ENCODE data around the gene PLCB2.

PLCB2 gene

GRCh38 chr15:40316931-40317330 lies 9.2 kb upstream of the PLCB2 start:
- H3K4me3 ChIP-seq (ENCODE audit: low read length) = no peak overlapping the region
- DNase-seq (ENCODE audit: low read depth) = no peak
- no peak for TF ChIP-seq CTCF (conservative IDR thresholded peaks at IDR 0.05; ENCODE audit: low read depth, low read length)

GRCh38 chr15:40314723-40315276 lies 7.1 kb upstream of the PLCB2 start:
- TF ChIP-seq CTCF (conservative IDR thresholded peaks at IDR 0.05; ENCODE audit: low read depth, low read length) = no peak
- no peak for DNase-seq (ENCODE audit: low read depth)
- no peak overlapping the region for H3K4me3 ChIP-seq (ENCODE audit: low read length)

- H3K4me3 ChIP-seq (ENCODE audit: low read length) = no peak overlapping the region
- TF ChIP-seq CTCF (conservative IDR thresholded peaks at IDR 0.05; ENCODE audit: low read depth, low read length) = no peak
- peak; percentile 84 for DNase-seq (ENCODE audit: low read depth)
These were observed 6.0 kb upstream of the PLCB2 start for GRCh38 chr15:40313531-40314398.

- TF ChIP-seq CTCF (conservative IDR thresholded peaks at IDR 0.05; ENCODE audit: low read depth, low read length) = no peak
These were observed 4.8 kb upstream of the PLCB2 start for GRCh38 chr15:40312370-40313158.

GRCh38 chr15:40310993-40311392 lies 3.3 kb upstream of the PLCB2 start:
- TF ChIP-seq CTCF (conservative IDR thresholded peaks at IDR 0.05; ENCODE audit: low read depth, low read length) = no peak

More at GRCh38 chr15:40312370-40313158, 4.8 kb upstream of the PLCB2 start:
- H3K4me3 ChIP-seq (ENCODE audit: low read length) = no peak overlapping the region
- no peak for DNase-seq (ENCODE audit: low read depth)

GRCh38 chr15:40310001-40310959 lies 2.5 kb upstream of the PLCB2 start:
- no peak for DNase-seq (ENCODE audit: low read depth)
- TF ChIP-seq CTCF (conservative IDR thresholded peaks at IDR 0.05; ENCODE audit: low read depth, low read length) = peak; percentile 83
- no peak overlapping the region for H3K4me3 ChIP-seq (ENCODE audit: low read length)

More at GRCh38 chr15:40310993-40311392, 3.3 kb upstream of the PLCB2 start:
- DNase-seq (ENCODE audit: low read depth) = no peak
- H3K4me3 ChIP-seq (ENCODE audit: low read length) = no peak overlapping the region
